Measurements from ENCODE around the gene CD4.
"Not testable (repeated sequence)": the region's sequence is repeated elsewhere in the genome, so short reads cannot be mapped to it uniquely, and the experiment has no call there.

The CD4 gene

GRCh38 chr12:6869049-6870021 lies 80.0 kb downstream of the CD4 start:
- DNase-seq = peak in 1 of 2 experiments; percentile 62

- not testable (repeated sequence) for DNase-seq
These were observed 81.0 kb downstream of the CD4 start for GRCh38 chr12:6870304-6870703.
